K562 (cell line): ENCODE data around the gene PTRHD1.

Experiments used
- FOXA1 ChIP-seq: fragments of 450-650 bp; IDR thresholded peaks from 2 replicates; pipeline ENCODE4 v1.6.1; 2016; ENCODE audit warnings: mild to moderate bottlenecking, borderline replicate concordance
- FOXM1 ChIP-seq, 2 experiments: fragments of 450-650 bp in 1 of 2; sonication (generic) in 1 of 2; formaldehyde crosslinking in 1 of 2; IDR thresholded peaks; 2 replicates each; pipeline versions ENCODE4 v1.6.1 to v1.9.0; 2017 to 2022; ENCODE audit warnings: low read depth in 2 of 2, mild to moderate bottlenecking in 2 of 2, missing genetic modification reagents in 1 of 2, moderate library complexity in 1 of 2
- MAZ ChIP-seq, 2 experiments: fragments of 450-650 bp in 1 of 2; sonication (generic) in 1 of 2; formaldehyde crosslinking; IDR thresholded peaks in 1 of 2; conservative IDR thresholded peaks in 1 of 2; 2 replicates each; pipeline versions ENCODE4 v1.4.0 to v1.5.0; 2020; ENCODE audit warnings: mild to moderate bottlenecking in 1 of 2, missing genetic modification reagents in 1 of 2
- MXI1 ChIP-seq: IDR thresholded peaks from 2 replicates; pipeline ENCODE4 v1.6.1; 2011; ENCODE audit warnings: low read depth, mild to moderate bottlenecking, improper control_type of control experiment, low read length
- RCOR1 ChIP-seq, 2 experiments: IDR thresholded peaks; 2 replicates each; pipeline ENCODE4 v1.6.1; 2012; ENCODE audit warnings: low read depth in 2 of 2, low read length in 2 of 2, borderline replicate concordance in 1 of 2, improper control_type of control experiment in 1 of 2
- RNF2 ChIP-seq: sonication (generic); IDR thresholded peaks from 2 replicates; pipeline ENCODE4 v1.6.1; 2016
- SMC3 ChIP-seq: conservative IDR thresholded peaks from 2 replicates; pipeline ENCODE4 v1.6.1; 2011; ENCODE audit warnings: low read depth, low read length, improper control_type of control experiment; ENCODE audit not compliant: insufficient read depth
- TEAD4 ChIP-seq, 2 experiments: sonication (generic) in 1 of 2; formaldehyde crosslinking in 1 of 2; IDR thresholded peaks; 2 replicates each; pipeline versions ENCODE4 v1.6.1 to v1.8.0; 2012 to 2022; ENCODE audit warnings: borderline replicate concordance in 1 of 2, inconsistent platforms in 1 of 2, low read length in 1 of 2, mild to moderate bottlenecking in 1 of 2, missing genetic modification reagents in 1 of 2
- YY1 ChIP-seq, 3 experiments: IDR thresholded peaks; 2 replicates each; pipeline ENCODE4 v1.6.1; 2011; ENCODE audit warnings: low read length in 2 of 3, mild to moderate bottlenecking in 2 of 3, moderate library complexity in 2 of 3, borderline replicate concordance in 1 of 3, control low read depth in 1 of 3, low read depth in 1 of 3; ENCODE audit not compliant: insufficient read depth in 3 of 3, insufficient replicate concordance in 2 of 3, control insufficient read depth in 1 of 3, insufficient read length in 1 of 3; ENCODE audit errors: extremely low read depth in 1 of 3
- TF ChIP-seq, protein P1 (sequence below): sonication (generic); formaldehyde crosslinking; IDR thresholded peaks from 2 replicates; pipeline ENCODE4 v1.8.1; 2022; ENCODE audit warnings: missing genetic modification reagents
- TF ChIP-seq, protein P2 (sequence below), 2 experiments: IDR thresholded peaks; 2 replicates each; pipeline ENCODE4 v1.6.1; 2011; ENCODE audit warnings: borderline replicate concordance in 1 of 2, control low read depth in 1 of 2, low read depth in 1 of 2, low read length in 1 of 2, mild to moderate bottlenecking in 1 of 2, mixed read lengths in 1 of 2, moderate library complexity in 1 of 2; ENCODE audit not compliant: insufficient read depth in 1 of 2, insufficient read length in 1 of 2, poor library complexity in 1 of 2, severe bottlenecking in 1 of 2; ENCODE audit errors: extremely low read depth in 1 of 2
- TF ChIP-seq, protein P3 (sequence below), 3 experiments: IDR thresholded peaks in 2 of 3; conservative IDR thresholded peaks in 1 of 3; 2 replicates each; pipeline ENCODE4 v1.5.1; 2011 to 2012; ENCODE audit warnings: low read length in 3 of 3, mild to moderate bottlenecking in 3 of 3, control low read depth in 2 of 3, improper control_type of control experiment in 1 of 3, inconsistent platforms in 1 of 3, low read depth in 1 of 3, mixed read lengths in 1 of 3, moderate library complexity in 1 of 3; ENCODE audit not compliant: insufficient read depth in 2 of 3

DNA sequence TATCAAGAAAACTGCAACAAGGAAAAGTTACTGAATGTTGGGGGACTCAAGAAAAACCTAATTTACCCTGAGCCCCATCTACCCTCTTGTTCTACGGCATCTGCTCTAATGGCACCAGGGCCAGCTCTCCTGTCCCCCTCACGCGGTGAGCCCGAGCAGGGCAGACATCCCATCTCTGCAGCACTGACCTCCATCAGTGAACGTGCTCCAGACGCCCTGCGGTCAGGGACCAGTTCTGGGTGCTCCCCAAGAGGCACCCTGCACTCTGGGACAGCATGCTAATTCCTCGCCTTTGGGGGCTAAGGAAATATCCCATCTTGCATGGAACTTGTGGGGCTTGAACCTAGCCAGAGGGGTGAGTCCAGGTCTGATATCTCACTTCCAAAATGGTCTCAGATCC, 43.0 kb upstream of the PTRHD1 start:
- TF ChIP-seq TEAD4 (IDR thresholded peaks at IDR 0.05; ENCODE audit: low read length) (no peak), TEAD4 (CRISPR knock-in tag; IDR thresholded peaks at IDR 0.05; ENCODE audit: borderline replicate concordance) (no peak), RNF2 (no peak), MAZ (CRISPR knock-in tag; conservative IDR thresholded peaks at IDR 0.05 in 1 of 2, IDR thresholded peaks at IDR 0.05 in 1 of 2) (no peak), FOXA1 (no peak), RCOR1 (IDR thresholded peaks at IDR 0.05; ENCODE audit: borderline replicate concordance in 1 of 2, low read depth in 2 of 2, low read length in 2 of 2) (no peak), MXI1 (no peak), YY1 (IDR thresholded peaks at IDR 0.05; ENCODE audit: borderline replicate concordance in 1 of 3, control insufficient read depth in 1 of 3, extremely low read depth in 1 of 3, insufficient read depth in 3 of 3, insufficient read length in 1 of 3, insufficient replicate concordance in 2 of 3, low read depth in 1 of 3, low read length in 2 of 3) (no peak), FOXM1 (IDR thresholded peaks at IDR 0.05; ENCODE audit: low read depth) (no peak), FOXM1 (CRISPR knock-in tag; IDR thresholded peaks at IDR 0.05; ENCODE audit: low read depth) (no peak), SMC3 (no peak)
- TF ChIP-seq, protein P1, sequence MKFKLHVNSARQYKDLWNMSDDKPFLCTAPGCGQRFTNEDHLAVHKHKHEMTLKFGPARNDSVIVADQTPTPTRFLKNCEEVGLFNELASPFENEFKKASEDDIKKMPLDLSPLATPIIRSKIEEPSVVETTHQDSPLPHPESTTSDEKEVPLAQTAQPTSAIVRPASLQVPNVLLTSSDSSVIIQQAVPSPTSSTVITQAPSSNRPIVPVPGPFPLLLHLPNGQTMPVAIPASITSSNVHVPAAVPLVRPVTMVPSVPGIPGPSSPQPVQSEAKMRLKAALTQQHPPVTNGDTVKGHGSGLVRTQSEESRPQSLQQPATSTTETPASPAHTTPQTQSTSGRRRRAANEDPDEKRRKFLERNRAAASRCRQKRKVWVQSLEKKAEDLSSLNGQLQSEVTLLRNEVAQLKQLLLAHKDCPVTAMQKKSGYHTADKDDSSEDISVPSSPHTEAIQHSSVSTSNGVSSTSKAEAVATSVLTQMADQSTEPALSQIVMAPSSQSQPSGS (CRISPR knock-in tag), result no peak
- TF ChIP-seq, protein P2, sequence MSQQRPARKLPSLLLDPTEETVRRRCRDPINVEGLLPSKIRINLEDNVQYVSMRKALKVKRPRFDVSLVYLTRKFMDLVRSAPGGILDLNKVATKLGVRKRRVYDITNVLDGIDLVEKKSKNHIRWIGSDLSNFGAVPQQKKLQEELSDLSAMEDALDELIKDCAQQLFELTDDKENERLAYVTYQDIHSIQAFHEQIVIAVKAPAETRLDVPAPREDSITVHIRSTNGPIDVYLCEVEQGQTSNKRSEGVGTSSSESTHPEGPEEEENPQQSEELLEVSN (IDR thresholded peaks at IDR 0.05; ENCODE audit: borderline replicate concordance in 1 of 2, extremely low read depth in 1 of 2, insufficient read depth in 1 of 2, insufficient read length in 1 of 2, low read depth in 1 of 2, low read length in 1 of 2, poor library complexity in 1 of 2, severe bottlenecking in 1 of 2), result no peak
- TF ChIP-seq, protein P3, sequence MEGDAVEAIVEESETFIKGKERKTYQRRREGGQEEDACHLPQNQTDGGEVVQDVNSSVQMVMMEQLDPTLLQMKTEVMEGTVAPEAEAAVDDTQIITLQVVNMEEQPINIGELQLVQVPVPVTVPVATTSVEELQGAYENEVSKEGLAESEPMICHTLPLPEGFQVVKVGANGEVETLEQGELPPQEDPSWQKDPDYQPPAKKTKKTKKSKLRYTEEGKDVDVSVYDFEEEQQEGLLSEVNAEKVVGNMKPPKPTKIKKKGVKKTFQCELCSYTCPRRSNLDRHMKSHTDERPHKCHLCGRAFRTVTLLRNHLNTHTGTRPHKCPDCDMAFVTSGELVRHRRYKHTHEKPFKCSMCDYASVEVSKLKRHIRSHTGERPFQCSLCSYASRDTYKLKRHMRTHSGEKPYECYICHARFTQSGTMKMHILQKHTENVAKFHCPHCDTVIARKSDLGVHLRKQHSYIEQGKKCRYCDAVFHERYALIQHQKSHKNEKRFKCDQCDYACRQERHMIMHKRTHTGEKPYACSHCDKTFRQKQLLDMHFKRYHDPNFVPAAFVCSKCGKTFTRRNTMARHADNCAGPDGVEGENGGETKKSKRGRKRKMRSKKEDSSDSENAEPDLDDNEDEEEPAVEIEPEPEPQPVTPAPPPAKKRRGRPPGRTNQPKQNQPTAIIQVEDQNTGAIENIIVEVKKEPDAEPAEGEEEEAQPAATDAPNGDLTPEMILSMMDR (IDR thresholded peaks at IDR 0.05 in 2 of 3, conservative IDR thresholded peaks at IDR 0.05 in 1 of 3; ENCODE audit: insufficient read depth in 2 of 3, low read depth in 1 of 3, low read length in 3 of 3), result no peak
